NK-92 treated with Interleukin-12 subunit alpha and Interleukin-12 subunit beta, amount 100 ng/mL, for 24 hours (cell line): ENCODE results near the gene SCARB1.

Experiments used
- DNase-seq: peaks from one replicate; lab custom pipeline; 2025; lab: John Stamatoyannopoulos, UW

The SCARB1 gene

DNA sequence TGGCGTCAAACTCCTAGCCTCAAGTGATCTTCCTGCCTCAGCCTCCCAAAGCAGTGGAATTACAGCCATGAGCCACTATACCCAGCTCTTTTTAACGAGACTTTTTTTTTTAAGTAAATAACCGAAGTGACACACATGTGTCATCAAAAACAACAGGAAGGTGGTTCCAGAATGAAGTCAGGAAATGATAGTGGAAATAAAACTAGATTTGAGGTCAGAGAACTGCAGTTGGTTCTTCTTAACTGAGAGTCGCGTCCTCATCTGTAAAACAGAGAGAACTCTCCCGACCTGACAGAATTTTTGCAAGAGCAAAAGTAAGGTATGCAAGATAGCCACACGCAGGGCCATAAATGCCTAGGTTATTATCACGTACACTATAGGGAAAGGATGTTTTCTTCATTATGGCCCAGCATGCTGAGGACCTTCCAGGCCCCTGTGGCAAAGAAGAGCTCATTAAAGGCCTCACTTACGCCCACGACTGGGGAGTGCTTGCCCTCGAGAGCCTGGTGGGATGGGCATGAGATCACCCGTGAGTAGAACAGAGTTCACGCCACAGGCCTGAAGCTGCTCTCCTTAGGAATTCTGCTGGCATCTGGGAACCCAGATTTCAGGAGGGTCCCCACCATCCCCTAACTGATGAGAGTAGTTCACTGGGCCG lies 67.2 kb downstream of the SCARB1 start:
- DNase-seq, result no peak

GRCh38 chr12:124795081-124795948 lies 68.3 kb downstream of the SCARB1 start:
- DNase-seq, result no peak

- no peak for DNase-seq
Measured at GRCh38 chr12:124792961-124793441, 70.7 kb downstream of the SCARB1 start.

DNA sequence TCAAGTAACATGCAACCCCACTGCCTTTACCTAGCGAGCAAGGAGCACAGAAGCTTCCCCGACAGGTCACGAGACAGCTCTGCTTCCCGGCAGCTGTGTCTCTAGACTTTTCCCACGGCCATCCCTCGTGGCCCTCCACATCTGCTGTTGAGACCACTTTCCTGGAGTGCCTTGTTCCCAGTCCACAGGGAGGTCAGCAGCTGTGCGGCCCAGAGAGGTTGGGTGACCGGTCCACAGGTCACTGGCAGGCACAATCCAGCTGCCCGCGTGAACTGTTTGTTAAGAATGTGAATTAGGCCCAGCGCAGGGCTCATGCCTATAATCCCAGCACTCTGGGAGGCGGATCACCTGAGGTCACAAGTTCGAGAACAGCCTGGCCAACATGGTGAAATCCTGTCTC lies 71.5 kb downstream of the SCARB1 start:
- DNase-seq, result no peak

DNA sequence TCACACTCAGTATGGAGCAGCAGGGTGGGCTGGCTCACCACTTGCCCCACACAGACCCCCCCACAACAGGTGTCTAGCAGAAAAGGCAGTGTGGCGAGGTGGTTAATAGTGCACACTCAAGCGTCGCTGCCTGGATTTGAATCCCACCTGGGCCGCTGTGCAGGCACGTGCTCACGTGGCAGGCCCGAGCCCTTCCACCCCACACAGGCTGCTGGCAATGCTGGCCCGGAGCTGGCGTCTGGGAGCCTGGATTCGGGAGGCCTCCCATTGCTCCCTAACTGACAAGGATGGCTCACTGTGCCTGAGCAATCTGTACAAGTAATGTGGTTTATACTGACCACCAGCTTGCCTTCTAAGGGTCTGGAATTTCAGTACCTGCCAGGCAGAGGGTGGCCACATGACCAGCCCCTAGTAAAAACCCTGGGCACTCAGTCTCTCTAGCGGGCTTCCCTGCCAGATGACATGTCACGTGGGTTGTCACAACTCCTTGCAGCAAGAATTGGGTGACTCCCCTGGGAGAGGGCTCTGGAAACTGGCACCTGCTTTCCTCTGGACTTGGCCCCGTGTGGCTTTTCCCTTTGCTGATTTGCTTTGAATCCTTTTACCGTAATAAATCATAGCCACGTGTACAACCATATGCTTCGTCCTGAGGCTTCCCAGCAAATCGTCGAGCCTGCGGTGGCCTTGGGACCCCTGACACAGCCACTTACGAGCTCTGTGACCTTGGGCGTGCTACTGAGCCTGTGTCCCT lies 72.8 kb downstream of the SCARB1 start:
- DNase-seq, result no peak

- no peak for DNase-seq
Measured at GRCh38 chr12:124788936-124789555, 74.6 kb downstream of the SCARB1 start.

- no peak for DNase-seq
Measured at GRCh38 chr12:124786061-124786964, 77.4 kb downstream of the SCARB1 start.

GRCh38 chr12:124784871-124785572 lies 78.6 kb downstream of the SCARB1 start:
- no peak for DNase-seq

DNA sequence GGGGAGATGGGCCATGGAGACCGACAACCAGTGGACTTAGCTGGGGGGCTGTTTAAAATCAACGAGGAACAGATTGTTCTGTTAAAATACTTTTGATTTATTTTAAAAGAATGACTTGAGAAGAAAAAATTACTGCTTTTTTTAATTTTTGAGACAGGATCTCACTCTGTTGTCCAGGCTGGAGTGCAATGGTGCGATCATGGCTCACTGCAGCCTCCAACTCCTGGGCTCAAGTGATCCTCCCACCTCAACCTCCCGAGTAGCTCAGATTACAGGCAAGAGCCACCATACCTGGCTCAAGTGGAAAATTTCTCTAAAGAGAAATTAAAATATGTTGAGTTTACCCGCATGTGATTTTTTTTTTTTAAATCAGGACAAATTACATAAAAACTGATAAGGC lies 80.6 kb downstream of the SCARB1 start:
- DNase-seq, result no peak

DNA sequence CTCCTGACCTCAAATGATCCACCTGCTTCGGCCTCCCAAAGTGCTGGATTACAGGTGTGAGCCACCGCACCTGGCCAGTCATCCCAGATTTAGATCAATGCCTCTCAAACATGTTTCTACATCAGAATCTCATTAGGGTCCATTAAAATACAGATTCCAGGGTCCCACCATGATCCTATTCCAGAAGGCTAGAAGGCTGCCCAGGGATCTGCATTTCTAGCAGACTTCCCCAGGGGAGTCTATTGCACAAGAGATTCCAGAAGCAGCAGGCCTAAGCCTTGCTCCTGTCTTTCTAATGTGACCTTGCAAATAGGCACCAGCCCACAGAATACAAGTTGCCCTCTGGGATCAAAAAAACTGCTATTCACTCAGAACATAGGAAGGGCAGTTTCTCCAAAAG lies 81.5 kb downstream of the SCARB1 start:
- DNase-seq, result no peak

GRCh38 chr12:124780752-124781685 lies 82.6 kb downstream of the SCARB1 start:
- DNase-seq, result no peak

DNA sequence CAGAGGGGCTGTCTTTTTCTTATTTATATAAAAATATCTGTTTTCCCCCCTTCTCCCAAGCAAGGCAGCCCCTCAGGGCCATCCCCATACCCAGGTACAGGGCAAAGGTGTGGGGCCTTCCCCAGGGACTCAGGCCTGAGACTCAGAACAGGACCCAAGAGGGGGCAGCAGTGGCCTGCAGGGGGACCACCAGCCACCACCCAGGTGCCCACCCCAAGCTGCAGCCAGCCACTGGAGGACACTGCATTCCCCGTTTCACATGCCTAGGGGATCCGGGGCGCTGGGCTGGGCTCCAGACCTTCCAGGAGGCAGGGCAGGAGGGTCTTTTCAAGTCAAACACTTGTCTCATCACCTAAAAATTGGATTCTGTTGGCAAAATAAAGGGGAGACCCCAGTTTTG lies 83.3 kb downstream of the SCARB1 start:
- no peak for DNase-seq

DNA sequence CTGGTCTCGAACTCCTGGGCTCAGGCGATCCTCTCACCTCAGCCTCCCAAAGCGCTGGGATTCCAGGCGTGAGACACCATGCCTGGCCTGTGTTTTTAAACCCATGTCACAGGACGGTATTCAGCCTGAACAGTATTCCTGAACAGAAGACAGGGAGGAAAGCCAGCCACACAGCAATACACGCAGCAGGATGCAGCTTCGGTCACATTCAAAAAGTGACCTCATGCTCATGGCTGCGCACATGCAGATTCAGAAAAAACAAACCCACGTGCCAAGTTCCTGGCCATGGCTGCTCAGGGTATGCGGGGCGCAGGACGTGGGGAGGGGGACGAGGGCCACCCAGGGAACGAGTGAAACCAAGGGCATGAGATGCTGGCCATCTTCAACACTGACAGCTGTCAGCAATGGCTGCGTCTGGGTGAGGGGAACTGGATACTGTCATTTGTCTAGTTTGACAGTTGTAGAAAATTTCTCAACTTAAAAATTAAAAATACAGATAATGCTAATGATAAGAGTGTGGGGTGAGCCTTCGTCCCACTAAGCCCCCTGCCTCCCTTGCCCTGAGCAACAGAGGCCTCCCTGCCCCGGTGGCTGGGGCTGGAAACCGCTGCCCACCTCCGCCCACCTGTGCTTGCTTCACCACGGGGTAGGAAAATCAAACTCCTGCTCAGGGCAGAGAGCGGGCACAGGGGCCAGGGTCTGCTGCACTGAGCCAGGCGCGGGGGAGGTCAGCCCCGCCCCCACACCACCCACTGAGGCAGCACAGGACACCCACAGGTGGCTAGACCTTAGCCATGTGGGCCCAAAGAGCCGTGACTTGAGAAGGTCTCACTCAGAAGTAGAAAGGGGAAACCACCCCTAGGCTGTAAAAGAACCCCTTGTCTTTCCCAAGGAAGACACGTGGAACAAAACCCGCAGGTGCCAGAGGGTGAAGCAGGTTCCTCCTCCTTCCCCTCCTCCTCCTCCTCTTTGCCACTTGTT lies 84.2 kb downstream of the SCARB1 start:
- DNase-seq, result no peak

GRCh38 chr12:124778411-124778810 lies 85.3 kb downstream of the SCARB1 start:
- DNase-seq, result no peak

DNA sequence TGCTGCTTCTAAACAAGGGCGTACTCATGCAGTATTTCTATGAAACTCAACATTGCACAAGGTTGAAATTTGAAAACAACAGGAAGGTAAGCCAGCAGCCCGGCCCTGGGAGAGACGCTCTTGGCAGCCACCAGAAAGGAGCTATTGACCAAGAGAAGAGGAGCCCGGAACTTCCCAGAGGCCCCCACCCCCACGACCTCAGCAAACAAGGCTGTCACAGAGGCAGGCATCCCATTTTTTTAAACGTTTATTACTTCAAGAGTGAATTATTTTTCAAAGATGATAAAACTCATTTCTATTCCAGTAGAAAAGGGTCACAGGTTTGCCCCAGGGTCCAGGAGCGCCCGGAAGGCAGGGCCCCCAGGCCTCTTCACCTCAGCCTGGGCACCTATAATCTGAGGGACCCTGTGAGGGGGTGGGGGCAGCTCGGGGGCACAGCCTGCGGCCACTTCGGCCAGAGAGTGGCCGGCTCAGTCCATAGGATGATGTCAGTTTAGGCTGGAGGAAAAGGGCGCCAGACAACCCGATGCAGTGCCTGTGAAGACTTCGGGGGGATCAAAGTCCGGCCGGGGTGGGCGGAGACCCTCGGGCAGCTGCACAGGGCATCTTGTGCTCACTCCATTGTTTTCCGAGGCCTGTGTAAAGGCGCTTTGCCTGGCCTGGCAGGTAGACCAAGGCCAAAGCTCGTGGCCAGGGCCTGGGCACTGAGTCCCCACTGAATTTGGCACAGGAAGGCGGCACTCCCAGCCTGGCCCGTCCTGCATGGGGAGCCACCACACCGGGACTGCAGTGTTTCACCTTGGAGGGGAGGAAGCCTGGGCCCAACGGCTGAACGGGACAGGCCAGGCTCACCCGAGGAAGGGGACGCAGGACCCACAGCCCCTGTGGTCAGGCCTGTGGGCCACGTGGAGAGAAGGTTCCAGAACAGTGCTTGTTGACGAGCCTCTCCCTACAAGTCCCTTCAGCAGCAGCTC lies 86.0 kb downstream of the SCARB1 start:
- no peak for DNase-seq

GRCh38 chr12:124776125-124776513 lies 87.5 kb downstream of the SCARB1 start:
- DNase-seq, result no peak
